GM18511 (cell line): Measurements from ENCODE around the gene SPPL2C.
"Not testable (repeated sequence)": the region's sequence is repeated elsewhere in the genome, so short reads cannot be mapped to it uniquely, and the experiment has no call there.

Experiments
- ATAC-seq: cut with Tn5 transposase; IDR thresholded peaks from one replicate; pipeline ENCODE4 v1.9.1; 2021; ENCODE audit warnings: mild to moderate bottlenecking, moderate library complexity; ENCODE audit not compliant: unreplicated experiment

The SPPL2C gene

GRCh38 chr17:45848868-45849535 lies 4.3 kb downstream of the SPPL2C start:
- no peak for ATAC-seq

DNA sequence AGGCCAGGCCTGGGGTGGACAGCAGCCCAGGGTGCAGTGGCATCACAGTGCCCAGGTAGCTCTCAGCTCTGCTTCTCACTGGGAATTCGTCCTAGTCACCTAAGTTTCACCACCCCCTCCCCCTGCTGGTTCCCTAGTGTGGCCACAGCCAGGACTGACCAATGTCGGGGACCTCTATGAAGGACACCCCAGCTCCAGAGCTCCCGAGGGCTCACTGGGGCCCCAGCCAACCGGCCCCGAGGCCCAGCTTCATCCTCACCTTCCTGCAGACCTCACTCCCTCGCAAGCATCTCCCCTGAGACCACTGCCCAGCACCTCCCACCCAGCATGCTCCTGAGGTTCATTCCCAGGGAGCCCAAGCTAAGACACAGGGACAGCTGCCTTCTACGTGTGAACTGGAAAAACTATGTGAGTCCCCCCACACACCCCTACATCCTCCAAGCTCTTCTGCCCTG lies 4.9 kb downstream of the SPPL2C start:
- no peak for ATAC-seq

DNA sequence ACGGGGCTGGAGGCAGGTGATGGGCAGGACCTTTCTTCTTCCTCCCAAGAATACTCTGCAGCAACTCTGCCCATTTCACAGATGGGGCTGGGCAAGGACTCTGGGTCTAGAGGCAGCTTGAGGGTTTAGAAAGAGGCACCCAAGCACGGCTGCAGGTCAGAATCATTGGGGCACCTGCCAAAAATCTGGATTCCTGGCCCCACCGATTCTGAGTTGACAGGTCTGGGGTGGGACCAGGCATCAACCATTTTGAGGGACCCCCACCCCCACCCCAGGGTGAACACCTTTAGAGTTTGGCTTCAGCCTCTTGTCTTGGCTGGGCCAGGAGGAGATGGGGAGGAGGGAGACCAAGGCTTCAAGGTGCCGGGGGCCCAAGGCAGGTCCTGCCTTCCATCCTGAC lies 5.3 kb downstream of the SPPL2C start:
- ATAC-seq = no peak

- ATAC-seq = no peak
Measured at GRCh38 chr17:45850468-45850867, 5.8 kb downstream of the SPPL2C start.

GRCh38 chr17:45851022-45851421 lies 6.3 kb downstream of the SPPL2C start:
- no peak for ATAC-seq

DNA sequence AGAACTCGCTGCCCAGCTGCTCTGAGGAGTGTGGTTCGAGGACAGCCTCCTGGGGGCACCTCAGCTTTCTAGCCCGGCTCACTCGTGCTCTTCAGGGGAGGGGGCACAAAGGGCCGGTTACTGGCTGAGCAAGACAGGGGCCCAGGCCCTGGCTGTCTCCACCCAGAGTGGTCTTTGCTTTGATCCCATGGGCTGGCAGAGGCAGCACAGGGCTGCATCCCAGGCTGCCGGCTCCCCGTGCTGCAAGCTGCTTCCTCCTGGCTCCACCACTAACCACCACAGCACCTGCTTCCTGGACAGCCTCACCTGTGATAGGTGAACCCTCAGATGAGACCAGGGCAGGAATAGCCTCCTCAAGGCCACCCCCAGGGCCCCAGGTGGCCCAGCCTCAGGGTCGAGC lies 6.8 kb downstream of the SPPL2C start:
- ATAC-seq = no peak

GRCh38 chr17:45851873-45852272 lies 7.2 kb downstream of the SPPL2C start:
- ATAC-seq = no peak

DNA sequence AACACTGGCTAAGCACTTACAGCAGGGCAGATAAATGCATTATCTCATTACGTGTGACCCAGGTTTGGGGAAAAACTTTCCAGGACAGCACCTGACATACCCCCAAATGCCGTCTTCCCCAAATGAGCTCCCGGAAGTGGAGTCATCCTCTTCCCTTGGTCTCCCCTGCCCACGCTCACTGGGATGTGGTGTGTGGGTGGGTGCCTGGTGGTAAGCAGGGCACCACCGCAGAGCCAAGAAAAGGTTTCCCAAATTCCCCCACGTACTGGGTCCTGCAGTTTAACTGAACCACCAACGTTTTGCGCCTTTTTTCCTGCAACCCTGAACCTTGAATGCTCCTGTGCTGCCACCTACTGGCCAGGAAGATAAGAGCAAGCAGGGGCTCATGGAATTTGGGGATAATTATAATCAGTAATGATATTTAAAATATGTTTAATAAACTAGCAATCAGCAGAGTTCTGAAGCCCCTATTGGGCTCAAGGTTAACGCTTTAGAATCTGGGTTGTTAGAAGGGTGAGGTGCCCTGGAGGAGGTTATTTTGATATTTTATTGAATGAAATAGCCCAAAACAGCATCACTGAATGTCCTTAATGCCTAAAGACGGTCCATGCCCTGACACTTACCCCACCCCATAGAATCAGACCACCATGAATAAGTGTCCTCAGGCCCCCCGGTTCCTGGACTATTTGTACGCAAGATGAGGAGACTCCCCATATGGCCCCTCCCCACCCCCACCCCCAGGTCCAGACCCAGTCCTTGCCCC lies 8.0 kb downstream of the SPPL2C start:
- no peak for ATAC-seq

DNA sequence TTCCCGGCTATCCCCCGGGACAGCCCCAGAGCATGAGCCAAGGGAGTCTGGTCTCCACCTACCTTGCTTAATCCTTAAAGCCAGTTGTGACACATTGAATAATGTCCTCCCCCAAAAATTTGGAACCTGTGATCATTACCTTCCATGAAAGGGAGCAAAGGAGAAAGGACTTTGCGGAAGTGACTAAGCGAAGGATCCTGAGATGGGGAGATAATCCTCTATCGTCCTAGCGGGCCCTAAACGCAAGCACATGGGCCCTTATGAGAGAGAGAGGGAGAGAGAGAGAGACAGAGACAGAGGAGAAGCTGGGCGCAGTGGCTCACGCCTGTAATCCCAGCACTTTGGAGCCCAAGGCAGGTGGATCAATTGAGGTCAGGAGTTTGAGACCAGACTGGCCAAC lies 9.5 kb downstream of the SPPL2C start:
- ATAC-seq = no peak

- ATAC-seq = no peak
Measured at GRCh38 chr17:45855691-45856336, 11.1 kb downstream of the SPPL2C start.

DNA sequence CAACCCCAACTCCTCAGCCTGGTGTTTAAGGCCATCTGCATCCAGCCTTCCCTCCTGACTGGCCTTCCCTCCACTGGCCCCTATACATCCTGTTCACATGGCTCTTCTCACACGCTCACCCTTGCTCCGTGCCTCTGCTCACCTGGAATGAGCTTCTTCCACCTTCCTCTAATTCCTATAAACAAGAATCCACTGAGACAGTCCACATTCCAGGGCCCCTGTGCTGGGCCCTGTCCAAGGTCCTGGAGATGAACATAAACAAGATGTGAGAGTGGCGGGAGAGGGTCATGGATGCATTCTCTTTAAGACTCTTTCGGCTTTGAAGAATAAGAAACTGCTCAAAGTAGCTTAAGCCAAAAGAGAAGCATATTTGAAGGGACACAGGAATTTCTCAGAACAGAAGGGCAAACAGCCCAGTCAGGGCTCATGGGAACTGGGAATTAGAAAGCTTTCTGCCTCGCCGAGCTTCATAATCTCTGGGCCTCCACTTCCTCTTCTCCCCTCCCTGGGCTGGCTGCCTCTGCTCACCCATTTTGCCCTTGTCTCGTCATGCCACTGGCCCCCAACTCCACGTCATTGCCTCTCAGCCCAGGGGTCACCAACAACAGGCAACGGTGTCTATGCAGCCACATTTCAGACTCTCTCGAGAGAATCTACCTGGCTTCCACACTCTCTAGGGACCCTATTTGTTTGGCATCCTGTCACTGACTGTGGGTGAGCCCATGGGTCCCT lies 13.5 kb downstream of the SPPL2C start:
- ATAC-seq = no peak

DNA sequence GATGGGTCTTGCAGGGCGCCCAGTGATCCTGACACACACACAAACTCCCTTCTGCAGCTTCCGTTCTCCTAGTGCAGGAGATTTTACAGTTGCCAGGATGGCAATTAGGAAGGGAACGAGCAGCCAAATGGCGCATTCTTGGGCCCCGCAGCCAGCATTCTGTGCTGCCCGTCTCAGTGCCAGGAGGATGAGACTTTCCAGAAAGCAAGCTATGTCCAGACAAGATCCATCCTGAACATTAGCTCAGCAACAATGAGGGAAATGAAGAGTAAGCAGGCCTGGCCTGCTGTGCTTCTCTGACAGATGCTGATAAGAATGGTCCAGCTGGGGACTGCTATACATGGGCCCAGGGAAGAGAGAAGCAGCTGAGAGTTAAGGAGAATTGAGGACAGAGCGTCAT lies 16.5 kb downstream of the SPPL2C start:
- no peak for ATAC-seq

DNA sequence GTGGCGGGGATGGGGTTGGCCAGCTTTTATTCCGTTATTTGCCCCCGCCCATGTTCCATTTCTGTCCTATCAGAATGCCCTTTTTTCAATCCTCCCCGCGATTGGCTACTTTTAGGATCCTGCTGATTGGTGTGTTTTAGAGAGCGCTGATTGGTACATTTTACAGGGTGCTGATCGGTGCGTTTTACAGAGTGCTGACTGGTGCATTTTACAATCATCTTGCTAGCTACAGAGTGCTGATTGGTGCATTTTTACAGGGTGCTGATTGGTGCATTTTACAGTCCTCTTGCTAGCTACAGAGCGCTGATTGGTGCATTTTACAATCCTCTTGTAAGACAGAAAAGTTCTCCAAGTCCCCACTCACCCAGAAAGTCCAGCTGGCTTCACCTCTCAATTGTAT lies 17.4 kb downstream of the SPPL2C start:
- ATAC-seq = not testable (repeated sequence)

DNA sequence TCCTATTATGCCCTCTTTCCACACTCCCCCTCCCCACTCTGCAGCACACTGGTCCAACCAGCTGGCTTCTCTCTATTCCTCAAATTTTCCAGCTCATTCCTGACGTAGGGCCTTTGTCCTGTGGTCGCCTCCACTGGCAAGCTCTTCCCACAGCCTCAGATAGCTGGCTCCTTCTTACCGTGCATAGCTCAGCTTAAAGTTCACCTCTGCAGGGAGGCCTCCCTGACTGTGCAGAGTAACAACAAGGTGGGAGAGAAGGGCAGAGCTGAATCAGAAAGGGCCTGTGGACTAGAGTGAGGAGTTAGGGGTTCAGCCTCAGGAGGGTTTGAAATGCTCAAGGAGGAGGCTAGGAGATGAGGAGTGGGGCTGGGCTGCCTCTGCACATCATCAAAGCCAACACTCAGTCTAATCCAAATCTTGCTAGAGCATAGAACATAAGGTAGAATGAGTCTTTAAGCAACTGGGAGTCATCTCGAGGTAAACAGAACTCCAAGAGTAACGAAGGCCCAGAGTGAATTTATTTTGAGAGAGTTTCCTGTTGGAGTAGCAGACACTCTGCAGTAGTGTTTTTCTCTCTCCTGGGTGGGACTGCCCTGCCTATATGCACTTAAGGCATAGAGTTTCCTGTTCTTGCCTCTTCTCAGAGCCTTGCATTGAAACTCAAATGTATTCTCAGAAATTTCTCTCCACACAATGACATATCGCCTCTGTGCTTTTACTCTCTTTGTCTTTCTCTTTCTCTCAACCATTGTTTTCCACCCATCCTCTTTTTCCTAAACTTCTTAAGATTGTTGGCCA lies 19.4 kb downstream of the SPPL2C start:
- no peak for ATAC-seq

DNA sequence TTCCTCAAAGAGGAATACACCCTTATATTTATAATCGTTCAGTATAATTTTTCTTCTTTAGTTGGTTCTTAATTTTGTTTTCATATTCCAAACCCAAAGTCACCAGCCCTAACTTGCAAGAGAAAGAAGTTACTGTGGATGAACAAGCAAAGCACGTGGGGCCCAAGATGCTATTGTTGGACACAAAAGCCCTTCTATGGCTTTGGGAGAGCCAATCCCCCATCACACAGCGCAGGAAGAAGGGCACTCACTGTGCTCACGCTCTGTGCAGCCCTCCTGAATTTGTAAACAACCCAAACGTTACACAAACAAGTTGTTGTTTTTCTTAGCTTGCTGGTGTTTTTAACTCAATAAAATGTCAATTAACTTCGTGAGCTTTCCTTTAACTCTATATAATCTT lies 22.5 kb downstream of the SPPL2C start:
- no peak for ATAC-seq

DNA sequence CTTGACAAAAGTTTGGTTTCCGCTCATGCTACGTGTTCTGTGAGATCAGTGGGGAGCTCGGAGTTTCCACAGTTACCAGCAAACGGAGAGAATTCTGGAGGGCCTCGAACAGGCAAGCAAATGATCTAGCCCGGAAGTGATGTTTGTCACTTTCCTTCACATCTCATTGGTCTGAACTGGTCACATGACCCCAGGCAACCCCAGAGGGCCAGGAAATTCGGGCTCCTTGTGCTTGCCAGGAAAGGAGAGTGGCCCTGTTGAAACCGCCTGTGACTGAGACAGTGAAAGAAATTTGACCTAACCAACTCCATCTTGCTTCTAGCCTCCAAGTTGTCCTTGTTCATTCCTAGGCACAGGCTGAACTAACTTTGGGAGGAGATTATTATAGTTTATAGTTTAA lies 23.0 kb downstream of the SPPL2C start:
- no peak for ATAC-seq

DNA sequence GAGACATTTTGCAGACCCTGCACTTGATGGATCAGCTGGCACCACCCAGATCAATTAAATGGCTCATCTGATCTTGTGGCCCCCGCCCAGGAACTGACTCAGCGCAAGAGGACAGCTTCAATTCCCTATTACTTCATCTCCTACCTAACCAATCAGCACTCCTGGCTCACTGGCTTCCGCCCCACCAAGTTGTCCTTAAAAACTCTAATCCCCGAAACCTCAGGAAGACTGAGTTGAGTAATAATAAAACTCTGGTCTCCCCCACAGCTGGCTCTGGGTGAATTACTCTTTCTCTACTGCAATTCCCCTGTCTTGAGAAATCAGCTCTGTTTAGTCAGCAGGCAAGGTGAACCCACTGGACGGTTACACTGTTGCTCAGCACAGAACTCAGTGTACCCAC lies 23.6 kb downstream of the SPPL2C start:
- ATAC-seq = no peak

DNA sequence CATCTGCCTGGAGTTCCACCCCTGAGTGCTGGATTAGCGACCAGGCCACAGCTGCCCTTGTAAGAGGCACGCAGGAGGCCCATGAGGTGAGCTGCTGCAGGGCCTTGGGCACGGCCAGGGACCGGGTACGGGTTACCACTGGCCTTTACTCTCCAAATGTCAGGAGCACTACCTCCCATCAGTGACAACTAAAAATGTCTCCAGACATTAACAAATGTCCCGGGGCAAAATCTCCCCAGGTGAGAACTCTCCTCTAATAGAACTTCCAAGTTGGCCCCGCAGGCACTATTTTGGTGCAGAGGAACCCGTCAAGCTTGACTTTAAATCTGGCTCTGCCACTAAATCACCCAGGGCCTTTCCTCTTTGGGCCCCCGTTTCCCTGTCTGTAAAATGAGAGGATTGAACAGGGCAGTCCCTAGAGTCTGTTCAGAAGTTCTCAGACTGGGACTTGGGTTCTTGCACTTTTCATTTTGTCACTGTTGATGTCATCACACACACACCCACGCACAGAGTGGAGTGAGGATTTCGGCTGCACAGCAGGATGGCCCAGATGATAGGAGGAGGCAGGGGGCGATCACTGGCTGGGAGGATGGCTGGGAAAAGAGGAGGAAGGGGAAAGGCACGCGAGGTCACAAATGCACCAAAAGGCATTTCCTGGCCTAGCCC lies 25.1 kb downstream of the SPPL2C start:
- no peak for ATAC-seq

GRCh38 chr17:45870342-45870974 lies 25.8 kb downstream of the SPPL2C start:
- ATAC-seq = no peak

GRCh38 chr17:45871718-45872117 lies 27.0 kb downstream of the SPPL2C start:
- no peak for ATAC-seq
